Measurements from ENCODE around the gene FGFBP2.

DNA sequence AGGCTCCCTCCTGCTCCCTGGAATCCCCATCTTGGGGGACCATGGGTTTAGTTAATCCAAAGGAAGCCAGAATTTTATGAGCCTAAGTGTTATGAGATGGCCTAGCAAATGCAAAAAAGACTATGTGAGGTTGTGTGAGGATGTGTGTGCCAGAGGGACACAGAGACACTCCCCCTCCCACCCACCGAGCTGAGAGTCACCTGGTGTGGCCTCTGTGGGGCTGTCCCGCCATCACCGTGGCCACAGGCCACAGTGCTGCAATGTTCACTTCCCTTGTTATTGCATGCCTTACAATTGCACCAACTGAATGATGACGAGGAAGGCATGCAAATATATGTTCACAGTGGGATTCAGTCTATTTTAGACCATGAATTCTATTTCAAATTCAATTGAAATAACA is 601 bp upstream of the FGFBP2 start:
- TF ChIP-seq CTCF (IDR thresholded peaks at IDR 0.05; ENCODE audit: insufficient read depth, low read depth, low read length) (no peak), EZH2 (IDR thresholded peaks at IDR 0.05; ENCODE audit: insufficient read depth, low read length) (no peak)

Measured in astrocyte (in vitro differentiated cells and primary cell).